ENCODE results near the gene PLGRKT. TPM values are rescaled to one million over a fixed set of nuclear protein-coding genes. Genes with fewer than 3 reads are reported as not detected.

Gene PLGRKT
- total and polyA plus RNA-seq, 4 donors, result 4.1 to 11.3 (median 7.2) TPM

- H3K27me3 ChIP-seq (ENCODE audit: control insufficient read depth in 4 of 4, insufficient read depth in 4 of 4, low read length in 3 of 4), result no peaks in the 10 kb centered on the region
- no peak for TF ChIP-seq GABPA (IDR thresholded peaks at IDR 0.05 in 1 of 2, conservative IDR thresholded peaks at IDR 0.05 in 1 of 2)
- no peak for TF ChIP-seq SP1 (IDR thresholded peaks at IDR 0.05)
- TF ChIP-seq CTCF (IDR thresholded peaks at IDR 0.05; ENCODE audit: low read depth, low read length, missing input control), result no peak
- TF ChIP-seq HNF4A (conservative IDR thresholded peaks at IDR 0.05), result no peak
- TF ChIP-seq, protein P1, sequence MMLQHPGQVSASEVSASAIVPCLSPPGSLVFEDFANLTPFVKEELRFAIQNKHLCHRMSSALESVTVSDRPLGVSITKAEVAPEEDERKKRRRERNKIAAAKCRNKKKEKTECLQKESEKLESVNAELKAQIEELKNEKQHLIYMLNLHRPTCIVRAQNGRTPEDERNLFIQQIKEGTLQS (IDR thresholded peaks at IDR 0.05), result no peak
- TF ChIP-seq RAD21 (IDR thresholded peaks at IDR 0.05), result no peak
- TF ChIP-seq TAF1 (conservative IDR thresholded peaks at IDR 0.05), result no peak
- no peak for TF ChIP-seq RXRA (IDR thresholded peaks at IDR 0.05)
- no peak for TF ChIP-seq JUND (IDR thresholded peaks at IDR 0.05)
- TF ChIP-seq YY1 (IDR thresholded peaks at IDR 0.05), result no peak
- no peak for TF ChIP-seq FOXA2 (IDR thresholded peaks at IDR 0.05)
- no peak for TF ChIP-seq NR2F2 (IDR thresholded peaks at IDR 0.05)
- TF ChIP-seq ZBTB33 (IDR thresholded peaks at IDR 0.05), result no peak
- TF ChIP-seq EGR1 (IDR thresholded peaks at IDR 0.05; ENCODE audit: low read depth in 2 of 2), result no peak
- TF ChIP-seq HNF4G (IDR thresholded peaks at IDR 0.05), result no peak
- TF ChIP-seq, protein P2, sequence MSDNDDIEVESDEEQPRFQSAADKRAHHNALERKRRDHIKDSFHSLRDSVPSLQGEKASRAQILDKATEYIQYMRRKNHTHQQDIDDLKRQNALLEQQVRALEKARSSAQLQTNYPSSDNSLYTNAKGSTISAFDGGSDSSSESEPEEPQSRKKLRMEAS (IDR thresholded peaks at IDR 0.05), result no peak
- TF ChIP-seq REST (IDR thresholded peaks at IDR 0.05), result no peak
- no peak for TF ChIP-seq FOXA1 (IDR thresholded peaks at IDR 0.05)
- no peaks in the 10 kb centered on the region for H3K9me3 ChIP-seq (ENCODE audit: control insufficient read depth in 4 of 4, low read length in 3 of 4)
- H3K36me3 ChIP-seq (ENCODE audit: control insufficient read depth in 4 of 4, insufficient read depth in 3 of 4, low read depth in 1 of 4, low read length in 3 of 4), result peaks cover 0 to 3% (median 2%) of the 10 kb centered on the region in 4 donors
- H3K27ac ChIP-seq (ENCODE audit: low read depth in 1 of 2, low read length in 2 of 2), result no peak overlapping the region
- 96% methylated on average over 10 of the region's 10 CpGs for WGBS
- H3K9ac ChIP-seq (ENCODE audit: low read depth in 1 of 2, low read length in 2 of 2), result no peak overlapping the region
- H3K4me1 ChIP-seq (ENCODE audit: control insufficient read depth in 4 of 4, insufficient read depth in 4 of 4, low read length in 3 of 4), result no peaks in the 10 kb centered on the region
- H3K4me3 ChIP-seq (ENCODE audit: low read depth in 1 of 3, low read length in 3 of 3), result no peak overlapping the region
- no peak for DNase-seq (ENCODE audit: low spot score)
Observed at GRCh38 chr9:5429873-5430564, 7.7 kb downstream of the PLGRKT start.
